ENCODE results near the gene CYP4F22. TPM values are rescaled to one million over a fixed set of nuclear protein-coding genes. Genes with fewer than 3 reads are reported as not detected.
"Not testable (repeated sequence)": the region's sequence is repeated elsewhere in the genome, so short reads cannot be mapped to it uniquely, and the experiment has no call there.

Gene CYP4F22
- total RNA-seq = 0.21 TPM

- Histone ChIP-seq H3K4me1 (ENCODE audit: insufficient read depth, low read length) (peaks cover 14% of the 10 kb centered on the region), H3K9me3 (ENCODE audit: low read depth, low read length) (no peaks in the 10 kb centered on the region), H3K27me3 (ENCODE audit: insufficient read depth, low read length) (peaks cover 17% of the 10 kb centered on the region), H3K4me3 (ENCODE audit: low read length) (peak within 1 kb of the TSS; percentile 13)
Observed at GRCh38 chr19:15508035-15508710, at the start of gene CYP4F22. TSS of gene CYP4F22 (plus strand) at chr19:15508525. CDS start at chr19:15525337, 16,812 bp downstream.

GRCh38 chr19:15461694-15462093, 46.6 kb upstream of the CYP4F22 start:
- H3K27me3 ChIP-seq (ENCODE audit: insufficient read depth, low read length) = no peaks in the 10 kb centered on the region
- H3K4me1 ChIP-seq (ENCODE audit: insufficient read depth, low read length) = peaks cover 51% of the 10 kb centered on the region
- no peaks in the 10 kb centered on the region for H3K9me3 ChIP-seq (ENCODE audit: low read depth, low read length)
- no peak overlapping the region for H3K4me3 ChIP-seq (ENCODE audit: low read length)

- H3K4me3 ChIP-seq (ENCODE audit: low read length) = peak overlapping the region; percentile 87
- H3K27me3 ChIP-seq (ENCODE audit: insufficient read depth, low read length) = no peaks in the 10 kb centered on the region
- no peaks in the 10 kb centered on the region for H3K9me3 ChIP-seq (ENCODE audit: low read depth, low read length)
- H3K4me1 ChIP-seq (ENCODE audit: insufficient read depth, low read length) = peaks cover 72% of the 10 kb centered on the region
Observed at GRCh38 chr19:15463861-15464371, 44.4 kb upstream of the CYP4F22 start.

GRCh38 chr19:15464394-15465385, 43.6 kb upstream of the CYP4F22 start, which contains the start of gene RASAL3:
TSS of gene RASAL3 (minus strand) at chr19:15464544. CDS start at chr19:15464358, 186 bp downstream.
- peaks cover 80% of the 10 kb centered on the region for H3K4me1 ChIP-seq (ENCODE audit: insufficient read depth, low read length)
- H3K9me3 ChIP-seq (ENCODE audit: low read depth, low read length) = no peaks in the 10 kb centered on the region
- no peaks in the 10 kb centered on the region for H3K27me3 ChIP-seq (ENCODE audit: insufficient read depth, low read length)
- peak within 1 kb of the TSS; percentile 87 for H3K4me3 ChIP-seq (ENCODE audit: low read length)

GRCh38 chr19:15466851-15467733, 41.2 kb upstream of the CYP4F22 start:
- Histone ChIP-seq H3K4me3 (ENCODE audit: low read length) (no peak overlapping the region), H3K9me3 (ENCODE audit: low read depth, low read length) (no peaks in the 10 kb centered on the region), H3K27me3 (ENCODE audit: insufficient read depth, low read length) (no peaks in the 10 kb centered on the region), H3K4me1 (ENCODE audit: insufficient read depth, low read length) (peaks cover 72% of the 10 kb centered on the region)

- no peak overlapping the region for H3K4me3 ChIP-seq (ENCODE audit: low read length)
- H3K9me3 ChIP-seq (ENCODE audit: low read depth, low read length) = no peaks in the 10 kb centered on the region
- H3K27me3 ChIP-seq (ENCODE audit: insufficient read depth, low read length) = no peaks in the 10 kb centered on the region
- peaks cover 65% of the 10 kb centered on the region for H3K4me1 ChIP-seq (ENCODE audit: insufficient read depth, low read length)
Observed at GRCh38 chr19:15467734-15468214, 40.6 kb upstream of the CYP4F22 start.

GRCh38 chr19:15468675-15469512, 39.4 kb upstream of the CYP4F22 start:
- Histone ChIP-seq H3K27me3 (ENCODE audit: insufficient read depth, low read length) (no peaks in the 10 kb centered on the region), H3K4me1 (ENCODE audit: insufficient read depth, low read length) (peaks cover 55% of the 10 kb centered on the region), H3K4me3 (ENCODE audit: low read length) (no peak overlapping the region), H3K9me3 (ENCODE audit: low read depth, low read length) (no peaks in the 10 kb centered on the region)

GRCh38 chr19:15469513-15470297, 38.6 kb upstream of the CYP4F22 start:
- Histone ChIP-seq H3K9me3 (ENCODE audit: low read depth, low read length) (no peaks in the 10 kb centered on the region), H3K4me3 (ENCODE audit: low read length) (peak overlapping the region; percentile 30), H3K4me1 (ENCODE audit: insufficient read depth, low read length) (peaks cover 51% of the 10 kb centered on the region), H3K27me3 (ENCODE audit: insufficient read depth, low read length) (no peaks in the 10 kb centered on the region)

- Histone ChIP-seq H3K4me1 (ENCODE audit: insufficient read depth, low read length) (peaks cover 34% of the 10 kb centered on the region), H3K9me3 (ENCODE audit: low read depth, low read length) (no peaks in the 10 kb centered on the region), H3K27me3 (ENCODE audit: insufficient read depth, low read length) (no peaks in the 10 kb centered on the region), H3K4me3 (ENCODE audit: low read length) (no peak overlapping the region)
Observed at GRCh38 chr19:15471639-15472101, 36.7 kb upstream of the CYP4F22 start.

- H3K4me1 ChIP-seq (ENCODE audit: insufficient read depth, low read length) = peaks cover 20% of the 10 kb centered on the region
- H3K4me3 ChIP-seq (ENCODE audit: low read length); H3K9me3 ChIP-seq (ENCODE audit: low read depth, low read length); H3K27me3 ChIP-seq (ENCODE audit: insufficient read depth, low read length): not testable (repeated sequence)
Observed at GRCh38 chr19:15473821-15474220, 34.5 kb upstream of the CYP4F22 start.

- no peaks in the 10 kb centered on the region for H3K27me3 ChIP-seq (ENCODE audit: insufficient read depth, low read length)
- H3K4me3 ChIP-seq (ENCODE audit: low read length) = no peak overlapping the region
- no peaks in the 10 kb centered on the region for H3K9me3 ChIP-seq (ENCODE audit: low read depth, low read length)
- H3K4me1 ChIP-seq (ENCODE audit: insufficient read depth, low read length) = peaks cover 6% of the 10 kb centered on the region
Observed at GRCh38 chr19:15475169-15475568, 33.2 kb upstream of the CYP4F22 start.

GRCh38 chr19:15475611-15476010, 32.7 kb upstream of the CYP4F22 start:
- H3K27me3 ChIP-seq (ENCODE audit: insufficient read depth, low read length) = no peaks in the 10 kb centered on the region
- H3K9me3 ChIP-seq (ENCODE audit: low read depth, low read length) = no peaks in the 10 kb centered on the region
- no peak overlapping the region for H3K4me3 ChIP-seq (ENCODE audit: low read length)
- peaks cover 6% of the 10 kb centered on the region for H3K4me1 ChIP-seq (ENCODE audit: insufficient read depth, low read length)

- no peak overlapping the region for H3K4me3 ChIP-seq (ENCODE audit: low read length)
- no peaks in the 10 kb centered on the region for H3K9me3 ChIP-seq (ENCODE audit: low read depth, low read length)
- H3K4me1 ChIP-seq (ENCODE audit: insufficient read depth, low read length) = peaks cover 6% of the 10 kb centered on the region
- no peaks in the 10 kb centered on the region for H3K27me3 ChIP-seq (ENCODE audit: insufficient read depth, low read length)
Observed at GRCh38 chr19:15476325-15476724, 32.0 kb upstream of the CYP4F22 start.
